Natural killer cell (primary cell): ENCODE results near the gene NOP14. TPM values are rescaled to one million over a fixed set of nuclear protein-coding genes. Genes with fewer than 3 reads are reported as not detected.
"Not testable (repeated sequence)": the region's sequence is repeated elsewhere in the genome, so short reads cannot be mapped to it uniquely, and the experiment has no call there.

Experiments
- ATAC-seq, 3 donors: fragments of 150-1000 bp in 2 of 3; fragments of 200-7000 bp in 1 of 3; cut with Tn5 transposase; 1 replicate in 1 of 3; 2 replicates in 2 of 3; pipeline ENCODE4 v1.10.0; 2021; ENCODE audit warnings: mild to moderate bottlenecking in 2 of 3, moderate library complexity in 2 of 3
- DNase-seq, 2 donors: peaks; one replicate each; pipeline versions ENCODE4 v3.0.0 to v3.0.0-alpha.2; 2013 to 2021; ENCODE audit warnings: mixed read lengths in 1 of 2
- H3K27ac ChIP-seq: one replicate; pipeline ENCODE4 v1.5.1; 2013; ENCODE audit warnings: mild to moderate bottlenecking, low read length
- H3K27me3 ChIP-seq: one replicate; pipeline ENCODE4 v1.6.1; 2013; ENCODE audit warnings: low read length; ENCODE audit not compliant: control insufficient read depth, insufficient read depth
- H3K36me3 ChIP-seq: one replicate; pipeline ENCODE4 v1.6.1; 2013; ENCODE audit warnings: low read length; ENCODE audit not compliant: control insufficient read depth, insufficient read depth
- H3K4me1 ChIP-seq: one replicate; pipeline ENCODE4 v1.6.1; 2013; ENCODE audit warnings: low read length; ENCODE audit not compliant: control insufficient read depth, insufficient read depth
- H3K4me3 ChIP-seq: one replicate; pipeline ENCODE4 v1.5.1; 2013; ENCODE audit warnings: low read length
- H3K9me3 ChIP-seq: one replicate; pipeline ENCODE4 v1.6.1; 2013; ENCODE audit warnings: low read length; ENCODE audit not compliant: control insufficient read depth, insufficient read depth
- H3K27ac Mint-ChIP-seq, 2 donors: one replicate each; pipeline ENCODE4 v1.8.0; 2022; ENCODE audit warnings: mild to moderate bottlenecking in 2 of 2, mixed read lengths in 2 of 2, moderate library complexity in 1 of 2
- H3K27me3 Mint-ChIP-seq, 2 donors: one replicate each; pipeline ENCODE4 v1.8.0; 2022; ENCODE audit warnings: low read depth in 2 of 2, mixed read lengths in 2 of 2
- H3K36me3 Mint-ChIP-seq: one replicate; pipeline ENCODE4 v1.8.0; 2022; ENCODE audit warnings: mixed read lengths
- H3K4me1 Mint-ChIP-seq, 2 donors: one replicate each; pipeline ENCODE4 v1.8.0; 2022; ENCODE audit warnings: mixed read lengths in 2 of 2
- H3K4me3 Mint-ChIP-seq: one replicate; pipeline ENCODE4 v1.8.0; 2022; ENCODE audit warnings: mild to moderate bottlenecking, moderate library complexity, mixed read lengths
- H3K9me3 Mint-ChIP-seq, 2 donors: one replicate each; pipeline ENCODE4 v1.8.0; 2022; ENCODE audit warnings: mixed read lengths in 2 of 2
- WGBS: methylation state at CpG from one replicate; pipeline ENCODE4 v1.1.7; 2013; ENCODE audit warnings: missing lambda C conversion rate; ENCODE audit not compliant: insufficient coverage; 5-methylcytosine and 5-hydroxymethylcytosine counted together
- intact Hi-C: fragments of 100-400 bp; cut with micrococcal nuclease; formaldehyde crosslinking; loops from one replicate; pipeline ENCODE4 v1.14.2; 2022
- total RNA-seq, 4 donors: library from RNA; stranded (reverse); fragments of 120-200 nt in 1 of 4; gene quantifications; one replicate each; pipeline versions ENCODE4 v1.2.3 to v1.2.4, GENCODE V29; 2013 to 2022
- TF ChIP-seq, protein P1 (sequence below): fragments of 200-600 bp; IDR thresholded peaks from one replicate; pipeline ENCODE4 v1.8.0; 2022; ENCODE audit warnings: antibody characterized with exemption

The NOP14 gene
- total RNA-seq, 3 donors from 2014 or later (not counting 1 experiment from before 2014, with no cell fraction given): 20.9 to 25.0 (median 21.1) TPM

DNA sequence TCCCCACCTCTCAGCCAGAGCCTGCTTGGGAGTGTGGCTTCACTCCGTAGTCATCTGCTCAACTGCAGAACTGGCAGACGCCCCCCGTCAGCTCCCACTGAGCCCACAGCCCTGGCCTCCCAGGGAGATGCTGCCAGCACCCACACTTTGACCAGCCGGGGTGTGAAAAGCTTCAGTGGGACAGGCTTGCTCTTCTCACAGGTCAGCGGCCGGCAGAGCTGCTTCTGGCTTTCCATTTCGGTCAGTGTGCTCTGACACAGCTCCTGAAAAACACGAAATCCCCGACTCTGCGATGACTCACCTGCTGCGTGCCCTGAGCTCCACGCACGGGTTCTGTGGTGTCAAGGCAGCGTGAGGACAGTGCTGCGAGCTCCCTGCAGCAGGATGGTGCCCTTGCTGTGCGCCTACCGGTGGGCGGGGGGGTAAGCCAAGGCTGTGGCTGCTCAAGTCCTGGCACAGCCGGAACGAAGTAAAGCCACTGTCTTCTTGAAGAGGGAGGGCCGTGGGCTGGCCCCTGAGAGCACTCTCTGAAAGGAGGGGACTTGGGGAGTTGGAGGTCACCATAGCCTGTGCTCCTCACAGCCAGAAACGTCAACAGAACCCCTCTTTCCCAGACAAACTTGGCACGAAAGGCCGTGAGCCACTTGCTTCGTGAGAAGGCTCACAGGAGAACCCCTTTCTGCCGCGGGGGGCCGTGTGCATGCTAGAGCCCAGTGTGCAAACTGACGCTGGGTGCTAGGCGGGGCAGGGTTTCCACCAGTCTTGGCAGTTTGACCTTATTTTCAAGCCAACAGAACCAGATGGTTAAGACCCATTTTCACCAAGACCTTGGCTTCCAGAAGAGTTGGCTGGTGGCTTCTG, 23.6 kb downstream of the NOP14 start:
- whole genome bisulfite sequencing: 86% methylated on average over 30 of the region's 30 CpGs
- Histone ChIP-seq H3K9me3 (no peaks in the 10 kb centered on the region), H3K36me3 (peaks cover 54% of the 10 kb centered on the region), H3K27ac (no peak overlapping the region), H3K27me3 (no peaks in the 10 kb centered on the region), H3K4me1 (peaks cover 60% of the 10 kb centered on the region), H3K4me3 (no peak overlapping the region)
- DNase-seq: peak in 1 of 2 donors; percentile 14
- ATAC-seq: no peak
- Mint-ChIP-seq H3K27ac (no peak overlapping the region), H3K27me3 (no peaks in the 10 kb centered on the region), H3K4me3 (no peak overlapping the region), H3K36me3 (no peaks in the 10 kb centered on the region), H3K4me1 (peaks cover 27 to 40% of the 10 kb centered on the region in 2 donors), H3K9me3 (no peaks in the 10 kb centered on the region)
- TF ChIP-seq, protein P1, sequence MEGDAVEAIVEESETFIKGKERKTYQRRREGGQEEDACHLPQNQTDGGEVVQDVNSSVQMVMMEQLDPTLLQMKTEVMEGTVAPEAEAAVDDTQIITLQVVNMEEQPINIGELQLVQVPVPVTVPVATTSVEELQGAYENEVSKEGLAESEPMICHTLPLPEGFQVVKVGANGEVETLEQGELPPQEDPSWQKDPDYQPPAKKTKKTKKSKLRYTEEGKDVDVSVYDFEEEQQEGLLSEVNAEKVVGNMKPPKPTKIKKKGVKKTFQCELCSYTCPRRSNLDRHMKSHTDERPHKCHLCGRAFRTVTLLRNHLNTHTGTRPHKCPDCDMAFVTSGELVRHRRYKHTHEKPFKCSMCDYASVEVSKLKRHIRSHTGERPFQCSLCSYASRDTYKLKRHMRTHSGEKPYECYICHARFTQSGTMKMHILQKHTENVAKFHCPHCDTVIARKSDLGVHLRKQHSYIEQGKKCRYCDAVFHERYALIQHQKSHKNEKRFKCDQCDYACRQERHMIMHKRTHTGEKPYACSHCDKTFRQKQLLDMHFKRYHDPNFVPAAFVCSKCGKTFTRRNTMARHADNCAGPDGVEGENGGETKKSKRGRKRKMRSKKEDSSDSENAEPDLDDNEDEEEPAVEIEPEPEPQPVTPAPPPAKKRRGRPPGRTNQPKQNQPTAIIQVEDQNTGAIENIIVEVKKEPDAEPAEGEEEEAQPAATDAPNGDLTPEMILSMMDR: no peak
- intact Hi-C loops: loop anchor here (10.0 kb wide), 2 partner anchors 125 to 175 kb away; no protein-coding TSS in a partner anchor

DNA sequence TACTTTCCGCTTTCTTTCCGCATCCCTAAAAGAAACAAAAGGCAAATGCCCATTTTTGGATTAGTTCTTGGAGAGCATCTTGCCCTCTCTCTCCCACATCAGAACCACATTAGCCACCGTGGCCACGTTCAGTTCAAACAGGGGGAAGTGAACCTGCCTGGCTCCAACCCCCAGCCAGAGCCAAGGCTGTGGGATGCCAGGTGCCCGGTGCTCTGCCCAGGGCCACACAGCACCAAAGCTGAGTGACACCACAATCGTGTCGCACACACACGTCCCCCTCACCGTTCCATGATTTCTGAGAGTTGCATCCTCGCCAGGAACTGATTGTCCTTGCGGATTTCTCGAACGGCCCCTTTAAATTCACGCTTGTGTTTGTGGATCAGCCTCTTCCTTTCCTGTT, 24.3 kb downstream of the NOP14 start:
- Histone ChIP-seq H3K27ac (no peak overlapping the region), H3K27me3 (no peaks in the 10 kb centered on the region), H3K4me3 (no peak overlapping the region), H3K9me3 (no peaks in the 10 kb centered on the region), H3K36me3 (peaks cover 50% of the 10 kb centered on the region), H3K4me1 (peaks cover 62% of the 10 kb centered on the region)
- H3K9me3 Mint-ChIP-seq: no peaks in the 10 kb centered on the region
- H3K27ac Mint-ChIP-seq: no peak overlapping the region
- DNase-seq (peak in 1 of 2 donors; percentile 10), ATAC-seq (no peak)
- H3K36me3 Mint-ChIP-seq: no peaks in the 10 kb centered on the region
- TF ChIP-seq, protein P1: no peak
- no peak overlapping the region for H3K4me3 Mint-ChIP-seq
- H3K27me3 Mint-ChIP-seq: no peaks in the 10 kb centered on the region
- WGBS: 84% methylated on average over 14 of the region's 14 CpGs
- intact Hi-C loops: loop anchor here (10.0 kb wide), 2 partner anchors 124 to 174 kb away; no protein-coding TSS in a partner anchor
- H3K4me1 Mint-ChIP-seq: peaks cover 27 to 40% of the 10 kb centered on the region in 2 donors

DNA sequence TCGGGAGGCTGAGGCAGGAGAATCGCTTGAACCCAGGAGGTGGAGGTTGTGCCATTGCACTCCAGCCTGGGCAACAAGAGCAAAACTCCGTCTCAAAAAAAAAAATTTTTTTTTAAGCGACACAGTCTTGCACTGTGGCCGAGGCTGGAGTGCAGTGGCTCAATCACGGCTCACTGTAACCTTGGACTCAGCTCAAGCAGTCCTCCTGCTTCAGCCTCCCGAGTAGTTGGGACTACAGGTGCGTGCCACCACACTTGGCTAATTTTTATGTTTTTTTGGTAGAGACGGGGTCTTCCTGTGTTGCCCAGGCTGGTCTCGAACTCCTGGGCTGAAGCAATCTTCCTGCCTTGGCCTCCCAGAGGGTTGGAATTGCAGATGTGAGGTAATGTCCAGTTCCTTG, 24.8 kb downstream of the NOP14 start:
- not testable (repeated sequence) for H3K36me3 Mint-ChIP-seq, H3K27me3 ChIP-seq, H3K4me3 Mint-ChIP-seq, H3K9me3 Mint-ChIP-seq, H3K9me3 ChIP-seq, H3K27ac Mint-ChIP-seq, H3K27ac ChIP-seq, H3K4me3 ChIP-seq, H3K27me3 Mint-ChIP-seq, ATAC-seq
- peaks cover 27 to 43% of the 10 kb centered on the region in 2 donors for H3K4me1 Mint-ChIP-seq
- peak in 1 of 2 donors; percentile 8 for DNase-seq
- Histone ChIP-seq H3K36me3 (peaks cover 47% of the 10 kb centered on the region), H3K4me1 (peaks cover 67% of the 10 kb centered on the region)
- intact Hi-C loops: loop anchor here (10.0 kb wide), 2 partner anchors 124 to 174 kb away; no protein-coding TSS in a partner anchor
- 89% methylated on average over 10 of the region's 10 CpGs for WGBS

DNA sequence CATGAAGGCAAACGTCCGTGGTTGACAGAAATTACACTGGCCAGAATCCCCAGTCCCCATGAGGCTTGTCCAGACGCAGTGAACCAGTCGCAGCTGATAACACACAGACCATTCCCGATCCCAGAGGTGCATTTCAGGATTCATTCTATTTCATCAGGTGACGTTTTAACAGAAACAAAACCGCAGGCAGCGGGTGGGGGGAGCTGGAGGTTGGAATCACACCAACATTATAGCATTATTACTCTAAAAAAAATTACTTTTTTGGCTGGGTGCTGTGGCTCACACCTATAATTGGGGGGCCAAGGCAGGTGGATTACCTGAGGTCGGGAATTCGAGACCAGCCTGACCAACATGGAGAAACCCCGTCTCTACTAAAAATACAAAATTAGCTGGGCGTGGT, 25.2 kb downstream of the NOP14 start:
- DNase-seq (no peak), ATAC-seq (no peak)
- H3K27me3 ChIP-seq: no peaks in the 10 kb centered on the region
- no peak overlapping the region for H3K27ac ChIP-seq
- intact Hi-C loops: loop anchor here (10.0 kb wide), 2 partner anchors 123 to 173 kb away; no protein-coding TSS in a partner anchor
- peaks cover 29 to 44% of the 10 kb centered on the region in 2 donors for H3K4me1 Mint-ChIP-seq
- no peaks in the 10 kb centered on the region for H3K9me3 ChIP-seq
- H3K27me3 Mint-ChIP-seq: no peaks in the 10 kb centered on the region
- no peaks in the 10 kb centered on the region for H3K36me3 Mint-ChIP-seq
- WGBS: 84% methylated on average over 9 of the region's 12 CpGs
- H3K36me3 ChIP-seq: peaks cover 47% of the 10 kb centered on the region
- no peak overlapping the region for H3K27ac Mint-ChIP-seq
- H3K4me3 ChIP-seq: no peak overlapping the region
- no peaks in the 10 kb centered on the region for H3K9me3 Mint-ChIP-seq
- TF ChIP-seq, protein P1: no peak
- H3K4me3 Mint-ChIP-seq: no peak overlapping the region
- peaks cover 68% of the 10 kb centered on the region for H3K4me1 ChIP-seq
